Stomach smooth muscle (tissue), 2 donors: Measurements from ENCODE around the gene DIDO1.

Experiments
- H3K27ac ChIP-seq: one replicate; pipeline ENCODE4 v1.7.0; 2013; ENCODE audit warnings: mild to moderate bottlenecking, low read length, inconsistent platforms
- H3K27me3 ChIP-seq, 2 donors: one replicate each; pipeline ENCODE4 v1.7.0; 2013; ENCODE audit warnings: low read length in 2 of 2; ENCODE audit not compliant: insufficient read depth in 2 of 2, control insufficient read depth in 1 of 2
- H3K36me3 ChIP-seq, 2 donors: one replicate each; pipeline ENCODE4 v1.7.0; 2013; ENCODE audit warnings: low read length in 2 of 2; ENCODE audit not compliant: control insufficient read depth in 2 of 2, insufficient read depth in 2 of 2
- H3K4me1 ChIP-seq: one replicate; pipeline ENCODE4 v1.7.0; 2013; ENCODE audit warnings: low read length; ENCODE audit not compliant: control insufficient read depth, insufficient read depth
- H3K4me3 ChIP-seq, 2 donors: one replicate each; pipeline ENCODE4 v1.7.0; 2013; ENCODE audit warnings: low read length in 2 of 2
- H3K9ac ChIP-seq, 2 donors: one replicate each; pipeline ENCODE4 v1.7.0; 2013; ENCODE audit warnings: low read length in 2 of 2, mild to moderate bottlenecking in 1 of 2
- H3K9me3 ChIP-seq, 2 donors: one replicate each; pipeline ENCODE4 v1.7.0; 2013; ENCODE audit warnings: low read length in 2 of 2; ENCODE audit not compliant: control insufficient read depth in 2 of 2
- donor health status: healthy.
- donor health status: Pancreatic carcinoma.

Gene DIDO1

DNA sequence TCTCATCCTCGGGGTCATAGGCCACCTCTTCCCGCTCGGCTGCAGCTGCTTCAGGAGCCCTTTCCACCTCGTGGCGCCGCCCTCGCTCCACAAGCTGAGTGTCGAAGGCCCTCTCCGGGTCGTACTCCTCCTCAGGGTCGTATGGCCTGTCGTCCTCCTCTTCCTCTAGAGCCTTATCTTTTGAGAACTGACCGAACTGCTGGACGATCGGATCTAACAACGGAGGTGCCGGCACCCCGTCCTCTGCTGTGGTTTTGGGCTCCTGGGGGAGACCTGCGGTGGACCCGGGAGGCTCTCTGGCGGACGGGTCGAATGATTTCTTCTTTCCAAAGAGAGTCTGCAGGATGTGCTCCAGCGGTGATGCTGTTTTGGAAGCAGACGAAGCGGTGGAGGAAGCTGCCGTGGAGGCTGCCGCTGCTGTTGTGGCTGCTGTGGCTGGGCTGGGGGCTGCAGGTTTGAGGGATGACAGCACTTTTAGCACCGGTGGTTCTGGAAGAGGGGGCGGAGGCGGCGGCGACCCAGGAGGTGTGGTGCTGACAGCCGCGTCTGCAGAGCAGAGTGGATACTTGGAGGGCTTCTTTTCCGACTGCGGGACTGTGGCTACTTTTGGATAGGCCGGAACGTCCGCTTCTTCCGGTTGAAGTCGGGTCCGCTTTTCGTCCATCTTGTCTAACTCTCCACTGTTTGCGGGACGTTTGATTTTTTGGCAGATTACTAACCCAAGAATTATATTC is 44.5 kb downstream of the DIDO1 start:
- Histone ChIP-seq H3K36me3 (peaks cover 5 to 9% of the 10 kb centered on the region in 2 donors), H3K27ac (no peak overlapping the region), H3K4me3 (no peak overlapping the region), H3K9me3 (no peaks in the 10 kb centered on the region), H3K4me1 (peaks cover 10% of the 10 kb centered on the region), H3K27me3 (no peaks in the 10 kb centered on the region), H3K9ac (no peak overlapping the region)

DNA sequence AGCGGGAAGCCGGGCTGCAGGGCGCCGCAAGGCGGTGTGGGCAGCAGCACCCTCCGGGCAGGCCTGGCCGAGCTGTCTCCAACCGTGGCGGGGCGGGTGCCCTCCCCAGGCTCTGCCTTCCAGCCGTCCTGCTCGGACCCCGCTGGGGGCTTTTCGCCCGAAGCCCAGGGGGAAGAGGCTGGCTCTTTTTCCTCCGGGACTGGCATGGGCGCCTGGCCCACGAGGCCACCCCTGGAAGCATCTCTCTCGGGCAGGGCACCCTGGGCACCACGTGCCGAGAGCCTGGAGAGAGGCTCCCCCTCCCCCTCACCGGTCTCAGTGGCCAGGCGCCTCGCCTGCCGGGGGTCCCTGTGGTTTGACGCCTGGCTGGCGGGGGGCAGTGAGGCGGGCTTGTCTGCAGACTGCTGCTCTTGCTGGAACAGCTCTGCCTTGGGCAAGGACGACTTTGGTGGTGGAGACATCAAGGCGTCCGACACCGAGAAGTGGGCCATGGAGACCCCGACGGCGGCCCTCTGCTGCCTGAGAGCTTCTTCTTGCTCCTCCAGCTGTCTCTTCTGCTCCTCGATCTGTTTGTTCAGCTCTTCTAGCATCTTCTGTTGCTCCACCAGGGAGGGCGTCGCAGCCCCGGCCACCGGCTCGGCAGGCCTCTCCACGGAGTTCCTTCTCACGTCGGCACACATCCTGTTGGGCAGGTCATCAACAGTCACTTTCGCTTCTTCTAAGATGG is 45.2 kb downstream of the DIDO1 start:
- no peak overlapping the region for H3K27ac ChIP-seq
- H3K9ac ChIP-seq = no peak overlapping the region
- no peak overlapping the region for H3K4me3 ChIP-seq
- peaks cover 0 to 5% of the 10 kb centered on the region in 2 donors for H3K36me3 ChIP-seq
- H3K4me1 ChIP-seq = peaks cover 14% of the 10 kb centered on the region
- no peaks in the 10 kb centered on the region for H3K27me3 ChIP-seq
- no peaks in the 10 kb centered on the region for H3K9me3 ChIP-seq

DNA sequence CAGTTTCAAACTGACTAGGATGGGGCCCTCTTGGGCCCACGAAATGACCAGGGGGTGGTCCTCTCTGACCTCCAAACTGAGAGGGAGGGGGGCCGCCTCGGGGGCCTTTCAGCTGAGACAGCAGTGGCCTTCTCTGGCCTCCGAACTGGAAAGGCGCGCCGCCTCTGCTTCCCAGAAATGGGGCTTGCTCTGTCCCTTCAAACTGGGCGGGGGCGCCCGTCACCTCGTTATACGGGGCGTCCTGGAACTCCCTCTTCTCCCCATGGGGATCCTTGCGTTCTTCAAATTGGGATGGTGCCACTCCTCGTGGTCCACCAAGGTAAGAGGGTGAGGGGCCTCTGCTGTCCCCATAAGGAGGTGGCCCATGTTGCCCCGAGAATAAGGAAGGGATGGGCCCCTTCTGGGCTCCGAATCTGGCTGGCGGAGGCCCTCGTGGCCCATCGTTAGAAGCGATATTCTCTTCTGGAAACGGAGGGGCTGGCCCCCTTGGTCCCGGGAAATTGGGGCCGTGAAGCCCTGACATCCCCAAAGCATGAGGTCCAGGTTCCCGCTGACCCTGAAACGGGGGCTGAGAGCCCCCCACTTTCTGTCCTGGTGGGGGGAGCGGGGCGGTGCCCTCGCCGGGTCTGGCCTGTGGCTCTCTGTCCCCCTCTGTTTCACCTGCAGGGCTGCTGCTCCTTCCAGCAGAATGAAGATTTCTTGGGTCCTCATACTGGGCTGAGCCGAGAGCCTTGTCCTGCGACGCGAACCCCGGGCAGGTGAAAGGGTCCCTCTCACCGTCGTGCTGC is 46.0 kb downstream of the DIDO1 start:
- Histone ChIP-seq H3K9me3 (no peaks in the 10 kb centered on the region), H3K27ac (no peak overlapping the region), H3K9ac (no peak overlapping the region), H3K36me3 (peaks cover 0 to 5% of the 10 kb centered on the region in 2 donors), H3K4me3 (no peak overlapping the region), H3K27me3 (no peaks in the 10 kb centered on the region), H3K4me1 (peaks cover 22% of the 10 kb centered on the region)

DNA sequence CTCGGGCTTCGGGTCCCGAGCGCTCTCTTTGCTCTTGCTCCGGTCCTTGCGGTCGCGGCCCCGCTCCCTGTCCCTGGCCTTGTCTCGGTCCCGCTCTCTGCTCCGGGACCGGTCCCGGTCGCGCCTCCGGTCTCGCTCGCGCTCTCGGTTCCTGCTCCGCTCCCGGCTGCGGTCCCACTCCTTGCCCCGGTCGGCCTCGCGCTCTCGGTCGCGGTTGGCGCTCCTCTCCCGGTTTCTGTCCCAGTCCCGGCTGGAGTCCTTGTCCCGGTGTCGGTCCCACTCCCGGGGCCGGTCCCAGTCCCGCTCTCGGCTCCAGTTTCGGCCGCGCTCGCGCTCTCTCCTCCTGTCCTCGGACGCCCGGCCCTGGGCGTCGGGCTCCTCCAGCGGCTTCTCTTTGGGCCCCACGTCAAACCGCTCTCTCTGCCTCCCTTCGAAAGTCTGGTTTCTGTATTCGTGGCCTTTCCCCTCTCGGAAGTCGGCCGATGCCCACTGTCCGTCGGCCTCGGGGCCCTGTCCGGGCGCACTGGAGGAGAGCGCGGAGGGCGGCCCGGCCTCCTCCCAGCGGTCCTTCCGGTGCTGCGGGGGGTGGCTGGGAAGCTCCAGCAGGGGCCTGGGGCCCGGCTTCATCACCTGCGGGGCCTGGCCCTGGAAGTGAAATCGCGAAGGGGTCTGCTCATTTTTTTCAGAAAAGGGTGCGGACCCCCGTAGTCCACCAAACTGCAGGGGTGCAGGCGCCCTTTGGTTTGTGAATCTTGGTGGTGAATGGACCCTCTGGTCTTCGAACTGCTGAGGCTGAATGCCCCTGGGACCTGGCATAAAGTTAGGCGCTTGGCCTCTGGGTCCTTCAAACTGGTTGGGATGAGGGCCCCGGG is 46.8 kb downstream of the DIDO1 start:
- Histone ChIP-seq H3K4me1 (peaks cover 22% of the 10 kb centered on the region), H3K4me3 (no peak overlapping the region), H3K9me3 (no peaks in the 10 kb centered on the region), H3K27ac (no peak overlapping the region), H3K27me3 (no peaks in the 10 kb centered on the region), H3K36me3 (peaks cover 0 to 5% of the 10 kb centered on the region in 2 donors), H3K9ac (no peak overlapping the region)

DNA sequence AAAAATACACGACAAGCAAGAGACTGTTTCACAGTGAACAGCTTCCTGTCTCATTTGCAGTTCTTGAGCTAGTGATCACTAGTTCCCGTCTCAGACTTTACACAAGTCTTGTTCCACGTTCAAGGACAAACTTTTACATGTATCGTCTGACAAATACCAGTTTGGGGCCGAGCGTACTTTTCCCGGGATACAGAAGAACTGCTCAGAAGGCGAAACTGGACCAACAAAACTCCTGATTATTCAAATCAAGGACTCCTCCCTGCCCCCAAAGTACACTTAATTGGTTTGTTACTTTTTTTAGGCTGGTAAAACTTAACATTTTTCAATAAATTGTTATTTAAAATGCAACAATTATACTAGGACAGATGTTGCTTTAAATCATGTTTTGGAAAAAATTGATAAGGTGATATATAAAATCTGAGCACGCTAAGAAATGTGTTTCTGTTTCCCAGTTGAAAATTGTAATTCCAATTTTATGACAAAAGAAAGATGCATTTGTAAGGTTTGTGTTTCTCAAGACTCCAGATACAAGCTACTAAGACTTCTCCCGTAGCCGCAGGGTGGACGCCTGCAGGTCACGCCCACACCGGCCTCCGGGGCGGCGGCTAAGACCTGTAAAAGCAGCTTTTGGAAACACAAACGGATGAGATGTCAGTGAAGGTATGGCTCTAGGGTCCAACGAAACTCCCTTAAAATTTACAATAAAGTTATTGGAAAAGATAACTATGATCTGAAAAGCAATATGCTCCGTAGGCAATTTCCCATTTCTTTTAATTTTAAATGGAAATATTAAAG is 47.9 kb downstream of the DIDO1 start:
- H3K27ac ChIP-seq = no peak overlapping the region
- H3K4me3 ChIP-seq = no peak overlapping the region
- H3K27me3 ChIP-seq = no peaks in the 10 kb centered on the region
- H3K9ac ChIP-seq = no peak overlapping the region
- H3K4me1 ChIP-seq = peaks cover 22% of the 10 kb centered on the region
- H3K36me3 ChIP-seq = peaks cover 0 to 5% of the 10 kb centered on the region in 2 donors
- H3K9me3 ChIP-seq = no peaks in the 10 kb centered on the region

DNA sequence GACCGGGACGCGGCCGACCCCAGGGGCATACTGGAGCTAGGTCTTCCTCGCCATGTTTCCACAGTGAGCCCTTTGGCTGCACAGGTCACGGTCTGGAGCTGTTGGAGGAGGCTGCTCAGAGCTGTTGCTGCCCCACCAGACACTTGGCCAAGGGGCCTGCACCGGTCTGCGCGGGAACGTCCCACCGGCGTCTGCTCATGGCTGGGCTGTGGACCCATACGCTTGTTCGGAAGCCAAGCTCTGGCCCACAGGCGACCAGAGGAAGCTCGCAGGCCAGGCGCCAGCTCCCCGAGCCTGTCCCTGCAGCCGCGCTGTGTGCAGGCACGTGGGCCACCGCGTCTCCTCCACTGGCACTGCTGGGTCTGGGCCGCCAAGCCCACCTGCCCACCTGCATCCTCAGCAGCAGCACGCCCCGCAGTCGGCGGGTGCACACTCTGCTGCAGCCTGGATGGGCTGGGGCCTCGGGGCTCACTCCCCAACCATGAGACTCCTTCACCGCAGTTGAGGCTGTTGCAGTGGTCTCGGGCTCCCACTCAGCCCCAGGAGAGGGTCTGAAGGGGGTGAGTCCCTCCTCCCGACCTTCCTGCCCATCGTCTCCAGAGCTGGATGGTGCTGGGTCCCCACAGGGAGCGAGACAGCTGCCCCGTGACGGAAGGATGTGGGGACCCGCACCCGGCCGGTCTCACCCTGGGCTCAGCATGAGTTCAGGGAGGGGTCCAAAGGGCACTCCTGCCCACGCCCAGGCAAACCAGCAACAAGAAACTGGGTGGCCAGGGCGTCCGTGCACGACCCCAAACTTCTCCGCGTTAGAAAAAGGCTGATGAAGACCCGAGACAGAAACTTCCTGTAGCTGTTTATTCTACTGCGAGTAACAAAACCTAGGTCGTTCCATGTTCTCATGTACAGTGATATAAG is 49.1 kb downstream of the DIDO1 start:
- peaks cover 0 to 5% of the 10 kb centered on the region in 2 donors for H3K36me3 ChIP-seq
- peak overlapping the region in 1 of 2 donors; percentile 40 for H3K4me3 ChIP-seq
- H3K4me1 ChIP-seq = peaks cover 22% of the 10 kb centered on the region
- H3K9ac ChIP-seq = no peak overlapping the region
- no peaks in the 10 kb centered on the region for H3K9me3 ChIP-seq
- H3K27ac ChIP-seq = peak overlapping the region; percentile 66
- H3K27me3 ChIP-seq = no peaks in the 10 kb centered on the region

DNA sequence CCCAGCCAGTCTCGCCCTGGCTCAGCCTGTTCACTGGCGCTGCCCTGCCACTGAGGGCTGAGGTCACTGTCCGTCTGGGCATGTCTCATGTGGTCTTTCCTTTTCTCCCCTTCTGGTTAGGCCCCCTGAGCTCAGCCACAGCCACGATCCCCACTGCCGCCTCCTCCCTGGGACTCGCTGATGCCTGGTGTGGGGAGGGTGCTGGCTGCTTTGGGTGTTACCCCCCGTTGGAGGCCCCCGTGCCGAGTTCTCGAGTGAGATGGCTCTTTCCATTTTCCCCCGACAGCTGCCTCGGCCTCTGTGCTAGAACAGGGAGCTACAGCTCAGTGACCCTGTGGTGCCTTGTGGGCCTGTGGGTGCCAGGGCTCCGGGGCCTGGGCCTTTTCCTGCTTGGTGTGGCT is 49.8 kb downstream of the DIDO1 start:
- peak overlapping the region; percentile 66 for H3K27ac ChIP-seq

DNA sequence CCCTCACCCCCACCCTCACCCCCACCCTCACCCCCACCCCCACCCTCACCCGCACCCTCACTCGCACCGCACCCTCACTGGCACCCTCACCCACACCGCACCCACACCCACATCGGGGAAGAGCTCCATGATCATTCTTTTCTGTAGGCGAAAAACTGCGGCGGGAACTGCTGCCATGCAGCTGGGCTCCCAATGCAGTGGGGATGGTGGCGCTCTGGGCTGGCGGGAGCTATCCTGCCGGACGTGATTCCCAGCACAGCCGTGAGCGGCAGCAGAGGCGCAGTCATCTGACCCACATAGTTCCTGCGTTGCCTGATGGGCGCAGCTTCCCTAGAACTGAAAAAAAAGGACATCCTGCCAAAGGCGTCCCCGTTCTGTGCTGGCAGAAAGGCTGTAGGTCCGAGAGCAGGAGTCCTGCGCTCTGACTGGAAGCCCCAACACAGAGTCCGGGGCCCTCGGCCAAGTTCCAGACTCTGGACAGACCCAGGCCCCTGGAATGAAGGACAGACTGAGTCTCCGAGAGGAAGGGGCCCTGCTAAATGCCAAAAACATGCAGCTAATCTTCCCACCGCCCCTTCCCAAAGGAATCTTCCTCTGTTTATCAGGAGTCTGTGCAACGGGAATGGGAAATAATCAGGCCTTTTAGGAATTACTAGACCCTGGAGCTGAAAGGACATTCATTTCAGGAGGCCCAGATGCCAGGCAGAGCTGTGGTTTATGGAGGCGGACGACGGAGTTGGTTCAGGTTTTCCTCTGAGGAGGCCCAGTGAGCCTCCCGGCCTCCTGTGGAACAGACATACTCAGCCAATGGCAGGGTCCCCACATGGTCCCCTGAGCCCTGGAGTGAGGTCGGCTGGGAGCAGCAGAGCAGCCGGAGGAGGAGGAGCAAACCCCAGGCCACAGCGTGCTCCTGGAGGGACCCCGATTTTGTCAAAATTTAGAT is 50.6 kb downstream of the DIDO1 start:
- no peaks in the 10 kb centered on the region for H3K9me3 ChIP-seq
- H3K4me1 ChIP-seq = peaks cover 22% of the 10 kb centered on the region
- H3K9ac ChIP-seq = peak overlapping the region in 1 of 2 donors; percentile 42
- no peaks in the 10 kb centered on the region for H3K27me3 ChIP-seq
- peak overlapping the region; percentile 66 for H3K27ac ChIP-seq
- no peaks in the 10 kb centered on the region for H3K36me3 ChIP-seq
- peak overlapping the region; percentile 29 to 60 for H3K4me3 ChIP-seq

More for the DNA sequence above, 49.8 kb downstream of the DIDO1 start:
- H3K9me3 ChIP-seq = no peaks in the 10 kb centered on the region
- H3K4me3 ChIP-seq = peak overlapping the region in 1 of 2 donors; percentile 40
- H3K9ac ChIP-seq = peak overlapping the region in 1 of 2 donors; percentile 2
- peaks cover 0 to 3% of the 10 kb centered on the region in 2 donors for H3K36me3 ChIP-seq
- H3K4me1 ChIP-seq = peaks cover 22% of the 10 kb centered on the region
- no peaks in the 10 kb centered on the region for H3K27me3 ChIP-seq
